ENCODE data around the gene CSNK1G1. TPM values are rescaled to one million over a fixed set of nuclear protein-coding genes. Genes with fewer than 3 reads are reported as not detected.

Gene CSNK1G1
- total RNA-seq, 1 experiment from 2014 or later = 12.7 TPM

DNA sequence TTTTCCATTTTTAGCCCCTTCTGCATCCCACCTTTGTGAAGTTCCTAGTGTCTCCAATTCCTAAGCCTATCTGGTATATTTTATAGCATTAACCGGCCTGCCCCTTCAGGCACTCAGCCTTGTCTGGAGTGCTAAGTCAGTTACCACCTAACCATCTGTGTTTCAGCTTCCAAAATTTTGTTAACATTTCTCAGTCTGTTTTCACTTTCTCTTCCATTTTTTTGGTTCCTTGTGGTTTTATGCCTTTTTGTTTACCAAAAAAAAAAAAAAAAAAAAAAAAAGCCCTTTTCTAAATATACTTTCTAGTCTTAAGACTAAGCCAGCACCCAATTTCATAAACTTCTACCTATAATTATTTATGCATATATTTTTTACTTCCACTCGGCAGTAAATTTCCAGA lies 92.4 kb downstream of the CSNK1G1 start:
- no peak for DNase-seq (ENCODE audit: low read depth)
- in situ Hi-C loops (cut with HindIII; ENCODE audit: low pct_unique_long_range_greater_than_20kb, low sequenced_read_pairs) = no loop called here

DNA sequence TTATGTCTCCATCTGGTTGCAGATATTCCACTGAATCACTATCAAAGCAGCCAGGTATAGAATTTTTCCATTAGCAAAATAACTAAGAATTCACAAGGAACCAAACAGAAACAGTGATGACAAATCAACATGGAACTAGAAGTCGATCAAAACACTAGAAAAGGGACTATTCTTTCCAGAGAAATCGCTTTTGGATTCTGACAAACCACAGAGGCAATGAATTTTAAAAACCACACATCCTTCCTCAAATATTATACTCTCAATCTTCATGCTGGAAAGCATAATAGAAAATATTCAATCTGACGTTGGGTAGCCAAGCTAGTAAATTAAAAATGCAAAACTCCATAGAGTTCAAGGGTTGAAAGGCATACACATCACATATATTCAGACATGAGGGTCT lies 99.9 kb downstream of the CSNK1G1 start:
- in situ Hi-C loops (cut with HindIII; ENCODE audit: low pct_unique_long_range_greater_than_20kb, low sequenced_read_pairs) = no loop called here
- DNase-seq (ENCODE audit: low read depth) = no peak

DNA sequence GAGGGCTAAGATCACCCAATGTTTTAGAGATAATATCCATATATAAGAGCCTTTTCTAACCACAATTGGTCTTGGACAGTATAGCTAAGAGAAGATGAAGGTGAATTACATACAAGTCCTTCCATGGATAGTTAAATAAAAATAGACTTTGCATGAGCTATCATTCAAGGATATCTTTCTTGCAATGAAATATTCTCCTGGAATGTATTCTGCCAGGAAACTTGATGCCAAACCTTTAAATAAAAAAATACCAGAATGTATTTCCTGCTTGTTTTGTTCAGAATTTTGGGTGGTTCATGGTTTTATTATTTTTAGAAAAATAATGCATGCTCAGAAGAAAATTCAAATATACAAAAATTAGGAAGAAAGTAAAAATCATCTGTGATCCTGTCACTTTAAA lies 104.3 kb downstream of the CSNK1G1 start:
- DNase-seq (ENCODE audit: low read depth) = no peak
- in situ Hi-C loops (cut with HindIII; ENCODE audit: low pct_unique_long_range_greater_than_20kb, low sequenced_read_pairs) = no loop called here

DNA sequence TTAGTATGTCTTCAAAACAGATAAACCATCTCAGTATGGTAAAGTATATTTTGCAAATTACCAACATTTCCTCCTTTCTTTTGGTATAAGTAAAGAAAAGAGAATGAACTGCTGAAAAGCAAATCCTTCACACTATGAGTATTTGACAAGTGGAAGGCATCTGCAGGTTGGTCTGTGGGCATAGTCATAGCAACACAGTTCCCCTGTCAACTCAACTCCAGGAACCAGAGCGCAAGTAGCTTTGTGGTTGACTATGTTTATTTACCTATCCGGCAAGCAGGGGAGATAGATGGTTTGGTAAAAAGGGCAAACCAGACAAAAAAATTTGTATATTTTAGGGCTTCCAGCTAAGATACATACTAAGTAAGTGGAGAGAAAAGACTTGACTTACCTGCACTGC lies 104.9 kb downstream of the CSNK1G1 start:
- in situ Hi-C loops (cut with HindIII; ENCODE audit: low pct_unique_long_range_greater_than_20kb, low sequenced_read_pairs) = no loop called here
- DNase-seq (ENCODE audit: low read depth) = peak; percentile 16

DNA sequence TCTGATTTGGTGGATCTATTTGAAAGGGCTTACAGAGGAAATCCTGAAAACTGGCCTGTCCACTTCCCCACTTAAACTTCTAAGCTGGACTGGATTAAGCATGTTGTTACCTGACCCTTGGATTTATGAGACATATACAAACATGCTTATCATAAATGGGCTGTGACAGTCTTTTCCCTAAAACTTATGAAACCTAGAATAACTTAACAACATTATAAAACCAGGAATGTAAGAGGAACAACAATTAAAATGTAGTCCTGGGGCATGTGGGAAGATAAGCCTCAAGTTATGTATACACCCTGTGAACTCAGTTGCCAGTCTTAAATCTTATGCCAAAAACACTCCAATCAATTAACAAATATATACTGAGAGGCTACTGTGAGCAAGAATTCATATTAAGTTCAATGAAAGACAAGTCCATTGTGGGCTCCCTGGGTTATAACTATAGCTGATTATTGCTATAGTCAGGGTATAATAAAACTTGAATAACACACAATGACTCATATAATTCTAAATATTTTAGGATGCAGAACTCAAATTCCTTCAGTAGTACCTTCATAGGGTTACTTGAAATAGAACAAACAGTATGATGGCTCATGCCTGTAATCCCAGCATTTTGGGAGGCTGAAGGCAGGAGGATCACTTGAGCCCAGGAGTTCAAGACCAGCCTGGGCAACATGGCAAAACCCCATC lies 105.9 kb downstream of the CSNK1G1 start:
- no peak for DNase-seq (ENCODE audit: low read depth)
- in situ Hi-C loops (cut with HindIII; ENCODE audit: low pct_unique_long_range_greater_than_20kb, low sequenced_read_pairs) = no loop called here

DNA sequence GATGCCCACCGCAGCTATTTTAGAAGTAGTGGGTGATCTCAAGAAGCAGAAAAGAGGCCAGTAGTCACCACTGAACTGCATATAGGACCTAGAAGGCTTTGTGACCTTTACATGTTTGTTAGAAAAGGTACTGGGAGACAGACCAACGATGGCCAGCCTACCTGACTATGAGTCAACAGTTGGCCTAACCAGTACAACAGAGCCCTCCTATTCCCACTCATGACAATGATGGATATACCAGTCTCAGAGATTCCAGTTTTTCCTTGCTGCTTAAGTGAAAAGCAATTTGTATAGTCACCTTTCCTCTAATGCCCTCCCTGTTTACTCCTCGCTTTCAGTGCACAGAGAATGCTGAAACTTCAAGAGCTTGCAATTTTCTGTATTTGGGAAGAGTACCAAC lies 106.6 kb downstream of the CSNK1G1 start:
- peak; percentile 56 for DNase-seq (ENCODE audit: low read depth)

DNA sequence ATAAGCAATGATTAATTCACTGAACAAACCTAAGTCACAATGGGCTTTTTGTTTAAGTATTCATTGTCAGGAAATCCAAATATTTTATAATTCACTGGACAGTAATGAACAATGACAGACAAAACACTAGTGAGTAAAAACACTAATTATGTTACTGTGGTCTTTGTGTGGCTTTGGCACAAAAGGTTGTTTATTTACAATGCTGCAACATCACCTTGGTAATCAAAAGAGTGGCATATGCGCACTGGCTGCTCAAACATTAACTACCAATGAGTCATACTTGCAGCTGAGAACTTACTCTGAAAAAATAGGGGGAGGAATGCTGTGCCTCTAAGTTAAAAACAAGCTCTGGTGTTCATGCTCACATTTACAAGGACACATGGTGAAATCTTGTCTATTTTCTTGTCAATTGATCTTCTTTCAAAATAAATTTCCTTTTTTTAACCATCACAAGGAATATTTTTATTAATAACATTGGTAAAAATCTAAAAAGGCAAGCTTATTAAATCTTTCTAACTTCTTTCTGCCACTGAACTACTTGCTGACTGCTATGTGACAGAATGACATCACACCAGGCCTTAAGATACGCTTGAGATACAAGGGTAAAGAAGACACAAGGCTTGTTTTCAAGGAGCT lies 107.9 kb downstream of the CSNK1G1 start:
- in situ Hi-C loops (cut with HindIII; ENCODE audit: low pct_unique_long_range_greater_than_20kb, low sequenced_read_pairs) = no loop called here

More for the DNA sequence above, 106.6 kb downstream of the CSNK1G1 start:
- in situ Hi-C loops (cut with HindIII; ENCODE audit: low pct_unique_long_range_greater_than_20kb, low sequenced_read_pairs) = no loop called here

DNA sequence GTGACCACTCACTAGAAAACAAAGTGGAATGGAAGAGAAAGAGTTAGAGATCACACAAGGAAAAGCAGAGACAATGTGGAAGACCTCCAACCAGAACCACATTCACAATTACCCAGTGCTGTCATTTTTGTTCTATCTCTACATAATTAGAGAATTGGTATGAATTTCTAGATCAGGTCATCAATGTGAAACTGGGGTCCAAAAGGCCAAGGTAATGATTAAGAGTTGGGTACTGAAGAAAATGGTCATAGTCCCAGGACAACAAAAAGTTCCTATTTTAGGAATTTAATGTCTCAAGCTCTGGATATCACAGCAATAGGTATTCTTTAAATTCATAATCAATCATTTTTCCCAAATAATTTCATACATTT lies 108.5 kb downstream of the CSNK1G1 start:
- in situ Hi-C loops (cut with HindIII; ENCODE audit: low pct_unique_long_range_greater_than_20kb, low sequenced_read_pairs) = no loop called here
- DNase-seq (ENCODE audit: low read depth) = no peak

More for the DNA sequence above, 107.9 kb downstream of the CSNK1G1 start:
- peak; percentile 88 for DNase-seq (ENCODE audit: low read depth)

DNA sequence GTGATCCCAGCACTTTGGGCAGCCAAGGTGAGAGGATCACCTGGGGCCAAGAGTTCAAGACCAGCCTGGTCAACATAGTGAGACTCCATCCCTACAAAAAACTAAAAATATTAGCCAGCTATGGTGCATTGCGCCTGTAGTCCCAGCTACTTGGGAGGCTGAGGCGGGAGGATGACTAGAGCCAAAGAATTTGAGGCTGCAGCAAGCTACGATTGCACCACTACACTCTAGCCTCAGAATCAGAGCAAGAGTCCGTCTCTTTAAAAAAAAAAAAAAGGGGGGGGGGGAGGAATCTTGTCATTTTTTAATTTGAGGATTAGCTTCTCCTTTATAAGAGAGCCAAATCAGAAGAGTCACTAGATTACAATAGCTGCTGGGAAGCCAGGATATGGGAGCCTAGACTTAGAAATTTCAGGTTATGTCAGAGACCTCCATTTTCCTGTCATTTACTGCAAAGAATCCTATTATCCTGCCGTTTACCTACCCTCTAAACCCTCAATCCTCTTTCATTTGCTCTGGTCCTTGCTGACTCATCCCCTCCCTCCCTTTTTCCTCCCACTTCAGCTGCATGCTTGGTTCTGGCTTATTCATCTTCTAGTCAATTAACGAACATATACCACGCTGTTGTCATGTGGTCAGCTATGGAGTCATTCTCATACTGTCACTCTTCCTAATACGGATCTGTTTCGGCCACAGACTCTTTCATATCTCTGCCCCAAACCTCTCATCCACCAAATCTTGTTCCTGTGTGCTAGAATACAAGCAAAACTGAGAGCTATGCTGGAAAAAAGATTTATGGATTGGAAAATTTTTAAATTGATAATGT lies 109.4 kb downstream of the CSNK1G1 start:
- DNase-seq (ENCODE audit: low read depth) = peak; percentile 92
- in situ Hi-C loops (cut with HindIII; ENCODE audit: low pct_unique_long_range_greater_than_20kb, low sequenced_read_pairs) = no loop called here

DNA sequence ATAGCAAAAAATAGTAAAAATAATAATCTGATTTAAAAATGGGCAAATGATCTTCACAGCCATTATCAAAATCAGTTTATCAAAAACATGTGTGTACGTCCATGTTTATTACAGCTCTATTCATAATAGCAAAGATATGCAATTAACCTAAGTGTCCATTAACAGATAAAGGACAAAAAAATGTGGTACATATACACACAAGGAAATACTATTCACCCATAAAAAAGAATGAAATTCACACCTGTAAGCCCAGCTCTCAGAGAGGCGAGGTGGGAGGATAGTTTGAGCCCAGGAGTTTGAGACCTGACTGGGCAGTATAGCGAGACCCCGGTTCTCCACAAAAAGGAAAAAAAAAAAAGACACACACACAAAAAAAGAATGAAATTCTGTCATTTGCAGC lies 110.6 kb downstream of the CSNK1G1 start:
- no peak for DNase-seq (ENCODE audit: low read depth)
- in situ Hi-C loops (cut with HindIII; ENCODE audit: low pct_unique_long_range_greater_than_20kb, low sequenced_read_pairs) = no loop called here

DNA sequence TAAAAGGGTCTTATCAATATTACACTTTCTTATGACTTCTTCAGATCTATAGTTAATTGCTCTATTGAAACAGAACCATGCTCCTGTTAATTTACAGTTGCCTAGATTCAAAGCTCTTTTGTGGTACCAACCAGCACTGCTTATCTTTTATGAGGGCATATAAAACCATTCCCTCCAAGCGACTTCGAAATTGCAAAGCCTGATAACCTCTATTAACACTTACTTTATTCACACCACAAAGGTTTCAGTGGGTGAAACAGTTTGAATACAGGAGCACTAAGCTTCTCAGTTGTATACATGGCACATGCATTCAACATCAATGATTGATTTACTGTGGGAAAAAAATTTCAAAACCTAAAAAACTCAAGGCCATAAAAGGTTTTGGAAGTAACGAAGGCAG lies 118.3 kb downstream of the CSNK1G1 start:
- no peak for DNase-seq (ENCODE audit: low read depth)
- in situ Hi-C loops (cut with HindIII; ENCODE audit: low pct_unique_long_range_greater_than_20kb, low sequenced_read_pairs) = no loop called here

DNA sequence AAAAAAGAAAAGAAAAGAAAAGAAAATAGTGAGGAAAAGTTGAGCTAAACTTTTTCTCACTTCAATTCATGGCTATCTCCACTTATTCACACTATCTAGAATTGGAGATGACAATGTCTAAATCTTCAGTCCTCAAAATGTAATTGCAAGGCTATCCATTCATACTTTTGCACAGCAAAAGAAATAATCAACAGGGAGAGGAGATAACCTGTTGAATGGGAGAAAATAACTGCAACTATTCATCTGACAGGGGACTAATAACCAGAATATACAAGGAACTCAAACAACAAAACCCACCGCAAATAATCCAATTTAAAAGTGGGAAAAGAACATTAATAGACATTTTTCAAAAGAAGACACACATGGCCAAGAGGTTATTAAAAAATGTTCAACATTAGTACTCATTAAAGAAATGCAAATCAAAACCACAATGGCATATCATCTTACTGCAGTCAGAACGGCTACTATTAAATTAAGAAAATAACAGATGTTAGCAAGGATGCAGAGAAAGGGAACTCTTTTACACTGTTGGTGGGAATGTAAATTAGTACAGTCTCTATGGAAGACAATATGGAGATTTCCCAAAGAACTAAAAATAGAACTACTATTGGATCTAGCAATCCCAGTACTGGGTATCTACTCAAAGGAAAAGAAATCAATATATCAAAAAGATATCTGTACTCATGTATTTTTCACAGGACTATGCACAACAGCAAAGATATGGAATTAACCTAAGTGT lies 119.6 kb downstream of the CSNK1G1 start:
- in situ Hi-C loops (cut with HindIII; ENCODE audit: low pct_unique_long_range_greater_than_20kb, low sequenced_read_pairs) = no loop called here
- DNase-seq (ENCODE audit: low read depth) = no peak

DNA sequence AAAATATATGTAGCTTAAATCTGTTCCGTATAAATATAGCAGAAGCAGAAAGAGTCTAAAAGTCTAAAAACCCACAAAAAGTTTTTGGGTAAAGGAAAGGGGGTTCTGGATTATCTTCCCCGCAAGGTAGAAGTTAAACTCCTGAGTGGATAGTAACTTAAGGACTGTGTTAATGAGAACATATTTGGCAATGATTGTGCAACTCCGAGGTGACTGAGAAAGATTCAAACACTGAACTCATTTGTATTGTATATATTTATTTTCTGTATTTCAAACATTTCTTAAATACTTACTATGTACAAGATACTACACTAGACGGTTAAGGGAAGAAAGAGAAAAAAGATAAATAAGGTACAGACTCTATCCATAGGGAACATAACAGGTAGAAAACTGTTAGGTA lies 120.4 kb downstream of the CSNK1G1 start:
- DNase-seq (ENCODE audit: low read depth) = no peak
- in situ Hi-C loops (cut with HindIII; ENCODE audit: low pct_unique_long_range_greater_than_20kb, low sequenced_read_pairs) = no loop called here

DNA sequence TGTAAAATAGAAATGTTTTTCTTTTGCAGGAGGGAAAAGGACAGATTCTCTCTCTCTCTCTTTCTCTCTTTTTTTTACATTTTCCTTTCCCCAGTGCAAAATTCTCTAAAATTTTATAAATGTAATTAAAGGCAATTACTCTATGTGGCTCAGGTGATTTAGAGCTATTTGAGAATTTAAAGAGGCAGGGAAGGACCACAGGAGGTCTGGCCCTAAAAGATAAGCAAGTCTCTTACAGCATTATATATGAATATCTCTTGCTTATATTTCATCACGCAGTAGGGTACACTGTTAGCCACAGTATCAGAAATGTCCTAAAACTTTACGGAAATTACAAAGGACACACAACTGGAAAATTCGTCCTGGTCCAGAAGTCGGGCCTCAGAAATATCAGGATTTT lies 122.7 kb downstream of the CSNK1G1 start:
- DNase-seq (ENCODE audit: low read depth) = no peak
- in situ Hi-C loops (cut with HindIII; ENCODE audit: low pct_unique_long_range_greater_than_20kb, low sequenced_read_pairs) = no loop called here

DNA sequence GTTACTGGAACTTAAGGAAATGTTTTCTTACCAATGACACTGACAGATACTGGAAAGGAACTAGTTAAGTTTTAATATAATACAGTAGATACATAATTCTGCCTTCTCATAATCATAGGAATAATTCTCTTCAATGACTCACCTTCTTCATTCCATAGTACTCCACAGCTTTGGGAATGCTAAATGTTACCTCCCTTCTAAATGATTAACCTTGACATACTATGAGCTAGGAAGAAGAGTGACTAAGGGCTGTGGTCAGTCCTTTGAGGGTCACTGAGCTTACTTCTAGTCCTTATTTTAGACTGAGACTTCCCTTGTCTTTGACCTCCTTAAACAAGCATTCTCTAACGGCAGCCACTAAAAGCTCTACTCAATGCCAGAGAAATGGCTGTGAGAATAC lies 123.6 kb downstream of the CSNK1G1 start:
- in situ Hi-C loops (cut with HindIII; ENCODE audit: low pct_unique_long_range_greater_than_20kb, low sequenced_read_pairs) = no loop called here
- DNase-seq (ENCODE audit: low read depth) = peak; percentile 84

DNA sequence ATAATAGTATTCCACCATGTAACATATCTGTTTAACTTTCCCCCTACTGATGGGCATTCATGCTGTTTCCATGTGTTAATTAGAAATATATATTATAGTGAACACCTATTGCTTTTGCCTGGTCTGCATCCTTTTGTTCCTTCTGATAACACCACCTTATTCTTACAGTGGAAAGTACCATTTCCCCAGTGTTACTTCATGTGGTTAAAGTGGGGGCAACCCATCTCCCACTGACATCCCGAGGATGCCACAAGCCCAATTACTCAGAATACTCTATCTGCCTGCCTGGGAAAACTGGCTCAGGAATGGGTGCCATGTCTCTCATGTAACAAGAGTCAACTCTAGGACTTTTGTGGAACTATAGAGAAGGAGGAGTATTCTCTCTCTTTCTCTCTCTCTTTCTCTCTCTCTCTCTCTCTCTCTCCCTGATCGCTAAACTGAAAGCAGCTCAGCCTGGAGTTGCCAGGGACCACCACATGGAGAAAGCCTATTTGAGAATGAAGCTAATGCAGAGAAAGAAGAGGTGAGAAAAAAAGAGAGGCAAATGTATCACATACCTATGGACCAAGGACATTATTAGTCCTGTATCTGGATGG lies 126.7 kb downstream of the CSNK1G1 start:
- DNase-seq (ENCODE audit: low read depth) = no peak

DNA sequence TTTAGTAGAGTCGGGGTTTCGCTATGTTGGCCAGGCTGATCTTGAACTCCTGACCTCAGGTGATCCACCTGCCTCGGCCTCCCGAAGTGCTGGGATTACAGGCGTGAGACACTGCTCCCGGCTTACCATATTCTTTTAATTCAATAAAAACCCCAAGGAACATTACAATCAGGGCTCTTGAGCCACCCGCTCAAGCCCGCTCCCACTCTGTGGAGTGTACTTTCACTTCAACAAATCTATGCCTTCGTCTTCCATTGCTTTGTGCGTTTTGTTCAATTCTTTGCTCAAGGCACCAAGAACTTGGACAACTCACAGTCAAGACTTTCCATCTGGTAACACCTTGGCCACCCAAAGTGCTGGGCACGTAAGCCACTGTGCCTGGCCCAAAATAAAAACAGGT lies 130.2 kb downstream of the CSNK1G1 start:
- DNase-seq (ENCODE audit: low read depth) = no peak
- in situ Hi-C loops (cut with HindIII; ENCODE audit: low pct_unique_long_range_greater_than_20kb, low sequenced_read_pairs) = no loop called here

More for the DNA sequence above, 126.7 kb downstream of the CSNK1G1 start:
- in situ Hi-C loops (cut with HindIII; ENCODE audit: low pct_unique_long_range_greater_than_20kb, low sequenced_read_pairs) = no loop called here

DNA sequence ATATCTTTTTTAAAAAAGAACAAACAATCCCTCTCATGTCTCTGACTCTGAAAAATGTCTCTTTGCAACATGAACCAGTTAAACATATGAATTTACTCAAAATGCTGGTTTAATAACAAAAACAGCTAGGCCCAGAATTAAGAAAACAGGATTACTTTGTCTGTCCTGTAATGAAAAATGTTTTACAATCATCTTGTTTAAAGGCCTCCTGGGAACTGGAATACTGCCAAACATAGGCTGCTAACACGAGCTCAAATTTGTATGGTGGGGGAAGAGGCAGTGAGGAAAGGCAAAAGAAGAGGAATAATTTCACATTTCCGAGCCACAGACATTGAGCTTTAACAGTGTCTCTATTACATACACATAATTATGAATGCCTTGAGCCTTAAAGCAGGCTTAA lies 131.5 kb downstream of the CSNK1G1 start:
- no peak for DNase-seq (ENCODE audit: low read depth)
- in situ Hi-C loops (cut with HindIII; ENCODE audit: low pct_unique_long_range_greater_than_20kb, low sequenced_read_pairs) = no loop called here
